Transverse colon (tissue), 4 donors: Measurements from ENCODE around the gene RER1.

Experiments used
- CTCF ChIP-seq, 5 experiments: fragments of 200-600 bp in 3 of 5; fragments of 450-650 bp in 2 of 5; sonication (generic) in 3 of 5; IDR thresholded peaks; 1 replicate in 2 of 5; 2 replicates in 3 of 5; pipeline ENCODE4 v1.5.1; 2016 to 2017; ENCODE audit warnings: antibody characterized with exemption in 5 of 5, inconsistent platforms in 3 of 5, mild to moderate bottlenecking in 2 of 5, moderate library complexity in 1 of 5
- EP300 ChIP-seq: sonication (generic); formaldehyde crosslinking; IDR thresholded peaks from one replicate; pipeline ENCODE4 v1.6.1; 2017; ENCODE audit warnings: antibody characterized with exemption, low read depth
- POLR2A ChIP-seq: fragments of 450-650 bp; IDR thresholded peaks from one replicate; pipeline ENCODE4 v1.6.1; 2016; ENCODE audit warnings: antibody characterized with exemption, mild to moderate bottlenecking, moderate library complexity
- POLR2AphosphoS5 ChIP-seq, 3 donors: sonication (generic); formaldehyde crosslinking; IDR thresholded peaks; one replicate each; pipeline ENCODE4 v1.6.1; 2016; ENCODE audit warnings: antibody characterized with exemption in 3 of 3

GRCh38 chr1:2403273-2403672, 11.6 kb downstream of the RER1 start:
- no peak for TF ChIP-seq POLR2A
- TF ChIP-seq CTCF (IDR thresholded peaks at IDR 0.05) = no peak
- TF ChIP-seq POLR2AphosphoS5 (IDR thresholded peaks at IDR 0.05) = no peak
- TF ChIP-seq EP300 = no peak
